NCI-H2196 (cell line): ENCODE measurements around the gene CNFN.
A peak's percentile ranks its signal among the peaks of the same experiment; 100 is the strongest.
"Not testable (repeated sequence)": the region's sequence is repeated elsewhere in the genome, so short reads cannot be mapped to it uniquely, and the experiment has no call there.

Experiments used
- DNase-seq: peaks from one replicate; lab custom pipeline; 2025; ENCODE audit not compliant: unreplicated experiment; lab: John Stamatoyannopoulos, UW

The CNFN gene

DNA sequence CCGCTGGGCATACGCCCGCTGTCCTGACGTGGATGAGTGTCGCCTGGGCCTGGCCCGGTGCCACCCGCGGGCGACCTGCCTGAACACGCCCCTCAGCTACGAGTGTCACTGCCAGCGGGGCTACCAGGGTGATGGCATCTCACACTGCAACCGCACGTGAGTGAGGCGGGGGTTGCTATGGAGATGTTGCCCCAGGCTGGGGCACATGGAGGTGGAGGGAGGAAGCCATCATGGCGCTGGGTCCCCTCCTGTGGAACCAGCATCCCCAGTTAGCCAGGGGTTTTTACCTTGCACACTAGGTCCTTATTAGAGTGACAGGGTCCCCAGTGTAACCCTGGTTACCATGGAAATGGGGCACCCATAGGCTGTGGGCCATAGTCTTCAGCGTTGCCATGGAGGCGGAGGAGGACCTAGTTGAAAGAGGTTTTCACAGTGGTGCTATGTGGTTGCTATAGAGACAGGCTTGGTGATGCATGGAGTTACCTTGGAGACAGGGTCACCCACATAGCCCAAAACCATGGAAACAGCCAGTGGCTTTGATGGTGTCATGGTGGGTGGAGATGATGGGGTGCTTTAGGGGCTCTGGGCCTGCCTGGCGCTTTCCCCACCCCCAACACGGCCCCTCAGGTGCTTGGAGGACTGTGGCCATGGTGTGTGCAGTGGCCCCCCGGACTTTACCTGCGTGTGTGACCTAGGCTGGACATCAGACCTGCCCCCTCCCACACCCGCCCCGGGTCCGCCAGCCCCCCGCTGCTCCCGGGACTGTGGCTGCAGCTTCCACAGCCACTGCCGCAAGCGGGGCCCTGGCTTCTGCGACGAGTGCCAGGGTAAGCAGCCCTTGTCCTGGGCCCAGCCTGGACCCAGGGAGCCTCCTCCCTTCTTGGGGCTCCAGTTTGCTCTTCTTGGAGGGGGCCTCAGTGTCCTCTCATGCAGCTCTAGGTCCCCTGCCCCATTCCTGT, 37.5 kb downstream of the CNFN start:
- peak; percentile 56 for DNase-seq

DNA sequence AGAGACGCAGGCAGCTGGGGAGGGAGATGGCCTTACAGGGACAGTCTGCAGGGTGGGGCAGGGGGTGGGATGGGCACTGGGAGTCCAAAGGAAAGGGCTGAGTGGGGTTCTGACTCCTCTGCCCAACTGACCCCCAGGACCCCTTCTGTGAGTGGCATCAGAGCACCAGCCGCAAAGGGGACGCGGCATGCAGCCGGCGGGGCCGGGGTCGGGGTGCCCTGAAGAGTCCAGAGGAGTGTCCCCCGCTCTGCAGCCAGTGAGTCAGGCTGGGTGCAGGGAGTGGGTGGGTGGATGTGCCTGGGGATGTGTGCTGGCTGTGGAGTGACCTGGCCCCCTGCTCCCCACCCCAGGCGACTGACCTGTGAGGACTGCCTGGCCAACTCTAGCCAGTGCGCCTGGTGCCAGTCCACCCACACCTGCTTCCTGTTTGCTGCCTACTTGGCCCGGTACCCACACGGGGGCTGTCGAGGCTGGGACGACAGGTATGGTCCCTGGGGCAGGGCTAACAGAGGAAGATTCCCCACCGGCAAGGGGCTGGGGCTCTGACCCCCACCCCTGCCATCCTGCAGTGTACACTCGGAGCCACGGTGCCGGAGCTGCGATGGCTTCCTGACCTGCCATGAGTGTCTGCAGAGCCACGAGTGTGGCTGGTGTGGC, 38.9 kb downstream of the CNFN start:
- no peak for DNase-seq

DNA sequence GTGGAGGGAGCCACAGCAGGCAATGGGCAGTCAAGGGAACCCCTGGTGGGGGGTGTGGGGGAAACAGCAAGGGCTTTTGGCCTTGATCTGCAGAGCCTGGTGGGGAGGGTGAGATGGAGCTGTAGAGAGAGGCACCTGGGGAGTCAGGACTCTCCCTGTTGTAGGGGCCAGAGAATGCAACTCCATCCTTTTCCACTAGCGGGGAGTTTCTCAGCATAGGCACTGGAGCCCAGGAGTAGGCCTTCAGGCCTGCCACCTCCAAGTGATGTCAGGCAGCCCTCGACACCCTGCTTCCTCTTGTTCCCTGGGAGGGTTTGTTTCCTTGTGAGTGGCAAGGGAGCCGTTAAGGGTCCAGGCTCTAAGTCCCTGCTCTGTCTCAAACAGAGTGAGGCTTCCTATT, 39.7 kb downstream of the CNFN start:
- no peak for DNase-seq

DNA sequence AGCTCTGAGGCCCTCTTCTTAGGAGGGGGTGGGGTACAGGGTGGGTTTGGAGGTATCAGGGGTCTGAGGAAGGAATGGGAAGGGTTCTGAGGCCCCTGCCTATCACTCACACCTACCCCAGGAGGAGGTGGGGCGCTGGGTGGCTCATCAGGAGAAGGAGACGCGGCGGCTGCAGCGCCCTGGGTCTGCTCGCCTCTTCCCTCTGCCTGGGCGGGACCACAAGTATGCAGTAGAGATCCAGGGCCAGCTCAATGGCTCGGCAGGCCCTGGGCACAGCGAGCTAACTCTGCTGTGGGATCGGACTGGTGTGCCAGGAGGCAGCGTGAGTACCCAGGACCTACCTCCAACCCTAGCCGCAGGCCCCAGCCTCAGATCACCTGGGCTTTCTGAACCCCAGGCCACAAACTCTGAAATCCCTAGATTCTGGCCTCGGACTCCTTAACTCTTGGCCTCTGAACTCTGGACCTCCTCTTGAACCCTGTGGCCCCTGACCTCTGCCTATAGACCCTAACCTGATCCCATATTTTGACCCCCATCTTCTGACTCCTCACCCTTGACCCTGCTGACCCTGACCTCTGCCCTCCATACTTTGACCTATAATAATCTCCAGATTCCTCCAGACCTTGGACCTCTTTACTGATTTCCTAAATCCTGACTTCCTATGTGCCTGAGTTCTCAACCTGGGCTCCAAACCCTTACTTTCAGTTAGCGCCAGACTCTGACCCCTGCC, 40.6 kb downstream of the CNFN start:
- no peak for DNase-seq

DNA sequence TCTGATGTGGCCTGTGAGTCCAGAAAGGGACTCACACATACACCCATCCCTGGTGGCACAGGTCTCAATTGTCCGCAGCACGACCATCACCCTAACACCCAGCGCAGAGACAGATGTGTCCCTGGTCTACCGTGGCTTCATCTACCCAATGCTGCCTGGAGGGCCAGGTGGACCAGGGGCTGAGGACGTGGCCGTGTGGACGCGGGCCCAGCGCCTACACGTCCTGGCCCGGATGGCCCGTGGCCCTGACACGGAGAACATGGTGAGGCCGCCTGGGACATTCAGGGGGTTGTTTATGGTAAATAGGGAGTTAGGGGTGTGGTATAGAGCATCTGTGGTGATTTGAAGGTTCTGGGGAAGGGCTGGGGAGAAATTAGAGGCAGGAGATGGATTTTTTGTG, 41.9 kb downstream of the CNFN start:
- DNase-seq: no peak

DNA sequence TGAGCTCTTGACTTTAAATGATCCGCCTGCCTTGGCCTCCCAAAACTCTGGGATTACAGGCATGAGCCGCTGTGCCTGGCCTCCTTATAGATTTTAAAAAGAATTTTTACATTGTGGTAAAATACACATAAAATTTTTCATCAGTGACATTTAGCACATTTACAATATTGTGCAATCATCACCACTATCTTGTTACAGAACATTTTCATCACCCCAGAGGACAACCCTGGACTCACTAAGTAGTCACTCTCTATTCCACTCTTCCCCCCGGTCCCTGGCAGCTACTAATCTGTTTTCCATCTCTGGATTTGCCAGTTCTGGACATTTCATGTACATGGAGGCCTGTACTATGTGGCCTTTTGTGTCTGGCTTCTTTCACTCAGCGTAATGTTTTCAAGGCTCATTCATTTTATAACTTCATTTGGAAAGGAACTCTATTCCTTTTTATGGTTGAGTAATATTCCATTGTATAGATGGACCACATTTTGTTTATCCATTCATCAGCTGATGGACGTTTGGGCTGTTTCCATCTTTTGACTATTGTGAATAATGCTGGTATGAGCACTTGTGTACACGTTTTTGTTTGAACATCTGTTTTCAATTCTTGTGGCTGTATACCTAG, 44.8 kb downstream of the CNFN start:
- DNase-seq: no peak

DNA sequence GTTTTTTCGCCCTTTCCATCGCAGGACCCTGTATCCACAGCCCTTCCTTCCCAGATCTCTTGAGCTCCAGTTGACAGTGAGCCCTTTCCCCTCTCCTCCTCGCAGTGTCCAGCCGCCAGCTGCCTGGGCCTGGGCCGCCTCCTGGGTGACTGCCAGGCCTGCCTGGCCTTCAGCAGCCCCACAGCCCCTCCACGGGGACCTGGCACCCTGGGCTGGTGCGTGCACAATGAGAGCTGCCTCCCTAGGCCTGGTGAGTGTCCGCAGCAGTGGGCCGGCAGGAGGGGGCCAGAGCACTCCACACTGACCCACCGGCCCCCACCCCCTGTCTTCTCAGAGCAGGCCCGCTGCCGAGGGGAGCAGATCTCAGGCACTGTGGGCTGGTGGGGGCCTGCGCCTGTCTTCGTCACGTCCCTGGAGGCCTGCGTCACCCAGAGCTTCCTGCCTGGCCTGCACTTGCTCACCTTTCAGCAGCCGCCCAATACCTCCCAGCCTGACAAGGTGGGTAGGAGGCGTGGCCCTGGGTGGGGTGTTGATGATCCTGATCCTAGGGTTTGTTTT, 45.7 kb downstream of the CNFN start:
- no peak for DNase-seq

DNA sequence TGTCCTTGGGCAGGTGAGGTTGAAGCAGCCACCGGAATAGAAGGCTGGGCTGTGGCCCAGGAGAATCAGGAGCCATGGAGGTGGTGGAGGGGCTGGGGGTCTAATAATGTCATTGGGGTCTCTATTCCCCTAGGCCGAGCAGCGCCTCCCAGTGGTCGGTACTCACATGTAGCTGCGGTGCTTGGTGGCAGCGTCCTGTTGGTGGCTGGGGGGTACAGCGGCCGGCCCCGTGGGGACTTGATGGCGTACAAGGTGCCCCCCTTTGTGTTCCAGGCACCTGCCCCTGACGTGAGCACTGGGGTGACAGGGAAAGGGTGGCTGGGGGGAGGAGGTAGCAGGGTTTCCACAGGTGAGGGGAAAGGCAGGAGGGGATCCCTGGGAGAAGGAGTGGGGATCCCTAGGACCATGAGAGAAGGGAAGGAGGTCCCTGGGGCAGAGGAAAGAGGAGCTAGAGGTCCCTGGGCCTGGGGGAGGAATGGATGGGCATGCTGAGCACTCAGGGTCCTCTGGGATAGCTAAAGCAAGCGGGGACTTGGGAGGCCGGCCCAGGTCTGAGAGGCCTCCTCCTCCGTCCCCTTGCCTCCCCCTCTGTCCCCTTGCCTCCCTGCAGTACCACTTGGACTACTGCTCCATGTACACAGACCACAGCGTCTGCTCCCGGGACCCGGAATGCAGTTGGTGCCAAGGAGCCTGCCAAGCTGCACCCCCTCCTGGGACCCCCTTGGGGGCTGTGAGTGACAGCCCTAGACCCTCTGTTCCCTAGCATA, 46.6 kb downstream of the CNFN start:
- no peak for DNase-seq

DNA sequence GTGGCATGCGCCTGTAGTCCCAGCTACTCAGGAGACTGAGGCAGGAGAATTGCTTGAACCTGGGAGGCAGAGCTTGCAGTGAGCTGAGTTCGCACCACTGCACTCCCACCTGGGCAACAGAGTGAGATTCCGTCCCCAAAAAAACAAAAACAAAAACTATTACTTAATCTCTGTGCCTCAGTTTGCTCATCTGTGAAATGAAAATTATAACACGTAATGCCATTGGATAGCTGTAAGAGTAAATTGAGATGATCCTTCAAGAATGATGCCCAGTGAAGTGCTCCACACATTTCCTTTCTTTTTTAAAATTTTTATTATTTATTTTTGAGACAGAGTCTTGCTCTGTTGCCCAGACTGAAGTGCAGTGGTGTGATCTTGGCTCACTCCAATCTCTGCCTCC, 50.2 kb downstream of the CNFN start:
- DNase-seq: not testable (repeated sequence)

DNA sequence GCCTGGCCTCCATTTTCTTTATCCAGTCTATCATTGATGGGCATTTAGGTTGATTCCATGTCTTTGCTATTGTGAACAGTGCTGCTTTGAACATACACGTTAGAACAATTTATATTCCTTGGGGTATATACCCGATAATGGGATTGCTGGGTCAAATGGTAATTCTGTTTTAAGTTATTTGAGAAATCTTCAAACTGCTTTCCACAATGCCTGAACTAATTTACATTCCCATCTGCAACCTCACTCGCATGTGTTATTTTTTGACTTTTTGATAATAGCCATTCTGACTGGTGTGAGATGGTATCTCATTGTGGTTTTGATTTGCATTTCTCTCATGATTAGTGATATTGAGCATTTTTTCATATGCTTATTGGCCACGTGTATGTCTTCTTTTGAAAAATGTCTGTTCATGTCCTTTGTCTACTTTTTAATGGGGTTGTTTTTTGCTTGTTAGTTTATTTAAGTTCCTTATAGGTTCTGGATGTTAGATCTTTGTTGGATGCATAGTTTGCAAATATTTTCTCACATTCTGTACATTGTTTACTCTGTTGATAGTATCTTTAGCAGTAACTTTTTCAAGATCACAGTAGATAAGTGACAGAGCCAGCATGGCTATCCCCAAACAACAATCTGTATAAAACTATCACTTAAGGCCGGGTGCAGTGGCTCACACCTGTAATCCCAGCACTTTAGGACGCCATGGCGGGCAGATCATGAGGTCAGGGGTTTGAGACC, 50.8 kb downstream of the CNFN start:
- DNase-seq: not testable (repeated sequence)
